Femur (tissue), 1 donor: Measurements from ENCODE around the gene EBF3.
A peak's percentile ranks its signal among the peaks of the same experiment; 100 is the strongest.

Source experiments
- DNase-seq: peaks from one replicate; pipeline ENCODE4 v3.0.0-alpha.2; 2017

EBF3 gene

DNA sequence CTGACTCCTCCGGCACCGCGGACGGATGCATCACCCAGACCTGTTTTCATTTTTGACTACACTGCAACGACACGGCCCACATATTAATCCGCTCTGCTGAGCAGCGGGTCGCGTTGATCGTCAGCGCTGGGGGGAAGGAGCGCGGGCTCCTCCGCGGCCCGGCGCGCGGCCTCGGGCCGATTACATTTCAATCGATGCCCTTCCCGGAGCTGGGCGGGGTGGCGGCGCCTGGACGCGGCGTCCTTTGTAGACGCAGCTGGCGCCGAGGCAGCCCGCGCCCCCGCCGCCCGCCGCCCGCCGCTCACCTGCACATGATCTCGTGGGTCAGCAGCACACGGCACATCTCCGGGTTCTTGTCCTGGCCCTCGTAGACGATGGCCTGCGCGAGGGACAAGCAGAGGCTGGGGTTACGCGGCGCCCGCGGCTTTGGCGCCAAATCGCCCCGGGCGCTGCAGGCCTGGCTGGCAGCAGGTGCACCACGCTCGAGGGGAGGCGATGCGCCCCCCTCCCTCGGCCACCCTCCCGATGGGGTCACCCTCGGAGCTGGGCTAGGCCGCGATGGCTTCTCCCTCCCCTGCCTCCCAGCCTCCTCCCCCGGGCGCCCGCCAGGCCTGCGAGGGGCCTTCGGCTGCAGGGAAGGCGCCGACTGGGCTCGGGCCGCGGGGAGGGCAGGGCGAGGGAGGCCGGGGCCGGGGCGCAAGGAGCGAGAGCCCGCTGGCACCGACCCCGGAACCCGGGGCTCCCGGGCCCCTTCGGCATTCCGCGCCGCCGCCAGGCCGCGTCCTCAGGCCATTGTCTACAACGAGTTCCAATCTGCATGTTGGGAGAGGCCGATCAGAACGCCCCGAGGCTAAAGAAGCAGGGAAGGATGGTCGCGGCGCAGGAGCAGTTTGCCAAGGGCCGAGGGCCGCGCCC is 5.2 kb downstream of the EBF3 start:
- DNase-seq: no peak

DNA sequence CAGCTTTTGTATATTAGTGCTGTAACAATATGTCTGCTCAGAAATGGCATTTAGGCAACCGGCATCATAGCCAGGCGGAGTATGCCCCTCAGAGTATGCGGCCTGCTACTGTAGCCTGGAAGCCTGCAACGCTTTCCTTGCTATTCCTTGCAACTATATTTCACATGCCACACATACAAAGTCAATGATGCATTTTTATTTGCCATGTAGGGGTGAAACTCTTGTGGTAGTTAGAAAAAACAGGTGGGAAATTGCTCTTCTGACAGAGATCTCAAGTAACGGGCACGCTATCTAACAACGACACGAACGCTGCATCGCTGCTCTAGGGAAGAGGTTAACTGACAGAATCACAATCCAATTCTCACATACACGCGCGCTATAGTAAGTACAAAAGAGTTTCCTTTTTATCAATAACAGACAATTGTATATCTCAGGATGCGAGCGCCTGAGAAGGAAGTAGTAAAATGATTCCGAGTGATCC is 5.9 kb downstream of the EBF3 start:
- DNase-seq: peak; percentile 69

- DNase-seq: peak; percentile 39
These were observed 7.0 kb downstream of the EBF3 start for GRCh38 chr10:129956876-129957673.

GRCh38 chr10:129956286-129956670 is 7.8 kb downstream of the EBF3 start:
- DNase-seq: no peak

DNA sequence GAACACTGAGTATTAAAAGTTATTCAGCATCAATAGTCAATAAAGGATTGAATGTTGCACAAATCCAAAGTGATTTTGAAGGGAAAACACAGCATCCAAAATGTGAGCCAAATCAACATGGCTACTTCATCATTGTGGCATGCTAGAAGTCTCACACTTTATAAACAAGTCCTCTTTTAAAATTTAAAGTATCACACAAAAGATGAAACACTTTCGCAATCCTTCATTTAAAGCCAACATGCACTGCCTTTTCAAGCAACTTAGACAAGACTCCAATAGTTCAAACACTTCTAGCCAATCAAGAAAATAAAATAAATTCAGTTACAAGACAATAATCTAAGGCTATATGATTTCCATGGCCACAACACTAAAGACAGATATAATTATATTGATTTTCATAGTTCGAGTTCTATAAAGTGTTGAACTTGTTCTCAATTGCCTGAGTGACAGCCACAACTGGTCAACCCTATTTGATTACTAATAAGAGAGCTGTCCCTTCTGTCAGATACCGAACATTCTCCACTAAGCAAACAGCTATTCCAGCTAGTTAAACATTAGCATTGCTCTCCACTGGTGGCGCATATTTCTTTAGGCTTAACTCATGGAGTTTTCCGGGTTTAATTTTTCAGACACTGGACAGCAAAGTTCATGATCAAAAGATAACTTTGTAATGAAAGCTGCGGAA is 8.3 kb downstream of the EBF3 start:
- peak; percentile 38 for DNase-seq

DNA sequence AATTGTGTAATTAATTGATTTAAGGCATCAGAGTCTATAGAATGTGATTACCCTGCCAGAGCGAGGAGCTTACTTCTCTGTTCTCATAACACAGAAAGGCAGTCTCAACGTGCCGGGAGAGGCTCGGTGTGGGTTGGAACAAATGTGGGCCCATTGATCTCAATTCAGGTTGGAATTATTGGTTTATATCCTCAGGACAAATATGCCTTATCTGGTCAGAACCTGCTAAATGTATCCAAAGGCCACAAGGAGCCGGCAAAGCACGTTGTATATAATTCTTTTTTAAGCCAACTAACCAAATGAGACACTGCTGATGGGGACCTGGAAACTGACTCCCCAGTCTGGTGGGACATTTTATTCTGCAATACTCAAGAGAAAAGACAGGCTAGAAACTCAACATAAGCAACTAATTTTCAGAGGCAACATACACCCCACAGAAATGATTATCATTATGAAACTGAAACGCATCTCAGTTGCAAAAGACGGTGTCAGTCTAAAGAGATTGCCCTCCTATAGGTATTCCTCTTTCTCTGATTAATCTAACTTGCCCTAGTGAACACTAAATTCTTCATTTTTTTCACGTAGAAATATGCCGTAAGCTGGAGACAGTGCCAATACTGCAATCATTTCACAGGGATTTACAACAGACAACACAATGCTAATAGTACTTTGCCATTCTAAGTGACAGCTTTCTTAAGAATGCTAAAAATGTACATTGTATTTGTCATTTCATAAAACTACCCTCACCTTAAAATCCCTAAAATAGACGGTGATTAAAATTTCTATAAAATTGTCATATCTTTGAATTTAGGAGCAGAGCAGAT is 9.4 kb downstream of the EBF3 start:
- DNase-seq: no peak

GRCh38 chr10:129953119-129954051 is 10.7 kb downstream of the EBF3 start:
- DNase-seq: peak; percentile 73

GRCh38 chr10:129952378-129953118 is 11.5 kb downstream of the EBF3 start:
- no peak for DNase-seq

- DNase-seq: no peak
These were observed 12.2 kb downstream of the EBF3 start for GRCh38 chr10:129951970-129952265.

DNA sequence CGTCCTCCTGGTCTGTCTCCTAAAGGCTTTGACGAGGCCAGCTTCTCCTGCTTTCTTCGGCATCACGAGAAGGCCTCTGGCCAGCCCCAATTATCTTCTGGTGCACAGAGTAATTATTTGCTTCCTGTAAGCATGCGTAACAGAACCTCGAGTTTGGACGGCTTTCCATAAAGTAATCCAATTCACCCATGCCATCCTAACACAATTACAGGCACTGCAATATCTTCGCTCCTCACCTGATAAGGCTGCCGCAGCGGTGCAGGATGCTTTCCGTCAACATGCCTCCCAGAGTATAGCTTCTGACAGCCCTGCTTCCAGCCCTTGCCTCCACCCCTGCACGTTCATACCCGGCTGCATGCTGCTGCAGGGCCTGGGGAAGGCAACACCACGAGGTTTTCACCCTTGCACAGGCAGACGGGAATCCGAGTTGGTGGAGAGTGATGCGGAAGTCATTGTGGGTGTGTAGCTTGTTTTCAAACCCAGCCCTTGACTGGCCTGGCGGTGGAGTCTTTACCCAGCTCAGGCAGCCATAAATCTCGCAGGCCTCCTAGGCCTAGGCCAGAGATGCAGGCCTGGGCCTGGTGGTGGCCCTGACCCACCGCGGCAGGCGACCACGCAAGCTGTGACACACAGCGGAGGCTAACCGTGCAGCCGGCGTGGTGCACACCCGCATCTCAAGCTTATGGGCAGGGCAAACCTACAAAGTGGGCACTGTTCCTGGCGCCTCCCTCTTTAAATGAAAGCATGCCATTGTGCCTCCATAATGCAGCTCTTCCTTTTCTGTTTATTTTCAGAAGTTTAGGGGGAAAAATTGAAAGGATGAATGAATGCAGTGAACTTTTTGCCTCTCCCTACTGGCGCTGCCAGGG is 12.7 kb downstream of the EBF3 start:
- DNase-seq: no peak

DNA sequence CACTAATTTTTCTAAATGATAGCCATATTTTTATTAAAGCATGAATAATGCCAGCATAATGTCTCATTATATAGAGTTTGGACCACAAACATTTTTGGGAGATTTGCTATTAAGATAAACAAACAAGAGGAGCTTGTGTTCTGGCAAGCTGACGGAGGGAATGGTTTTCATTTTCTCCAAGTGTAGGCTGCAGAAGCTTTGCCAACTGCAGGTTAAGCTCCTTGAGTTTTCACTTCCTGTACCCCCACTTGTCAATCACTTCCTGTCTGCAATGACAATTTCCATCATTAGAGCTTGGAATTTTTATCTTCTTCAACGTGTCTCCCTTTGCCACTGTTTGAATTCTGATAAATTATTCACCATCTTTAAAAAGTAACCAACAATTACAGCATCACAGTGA is 13.4 kb downstream of the EBF3 start:
- DNase-seq: no peak

DNA sequence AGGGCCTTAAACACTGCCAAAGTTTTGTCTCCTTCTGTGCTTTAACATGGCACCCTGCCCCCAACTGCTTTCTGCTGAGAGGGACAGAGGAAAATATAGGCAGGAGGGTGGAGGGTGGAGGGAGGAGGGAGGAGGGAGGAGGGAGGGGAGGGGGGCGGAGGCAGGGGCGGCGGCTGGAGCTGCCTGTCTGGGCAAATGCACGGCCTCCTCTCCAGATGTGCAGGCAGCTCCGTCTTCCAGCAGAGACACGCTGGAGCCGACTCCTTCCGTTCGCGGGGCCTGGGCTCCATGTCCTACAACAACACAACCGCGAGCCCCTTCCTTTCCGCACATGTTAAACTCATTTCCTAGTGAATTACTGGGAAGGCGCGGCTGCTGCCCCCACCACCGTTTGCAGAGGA is 14.2 kb downstream of the EBF3 start:
- DNase-seq: peak; percentile 94

DNA sequence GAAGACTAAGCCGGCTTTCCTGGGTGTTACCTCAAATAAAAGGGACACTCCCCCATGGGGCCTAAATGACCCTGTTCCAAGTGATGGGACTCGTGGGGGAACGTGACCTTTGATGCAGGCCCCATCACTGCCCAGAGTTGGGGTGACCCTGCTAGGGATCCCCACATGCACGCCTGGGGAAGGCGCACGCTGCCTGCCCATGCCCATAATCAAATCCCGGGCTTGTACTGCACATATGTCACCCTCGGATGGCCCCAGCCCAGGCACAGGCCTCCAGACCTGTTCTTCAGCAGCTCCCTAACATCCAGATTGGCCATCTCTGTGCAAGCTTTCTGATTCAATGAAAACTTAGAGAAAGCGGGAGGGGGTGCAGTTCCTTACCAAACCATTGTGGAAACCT is 14.7 kb downstream of the EBF3 start:
- DNase-seq: no peak

DNA sequence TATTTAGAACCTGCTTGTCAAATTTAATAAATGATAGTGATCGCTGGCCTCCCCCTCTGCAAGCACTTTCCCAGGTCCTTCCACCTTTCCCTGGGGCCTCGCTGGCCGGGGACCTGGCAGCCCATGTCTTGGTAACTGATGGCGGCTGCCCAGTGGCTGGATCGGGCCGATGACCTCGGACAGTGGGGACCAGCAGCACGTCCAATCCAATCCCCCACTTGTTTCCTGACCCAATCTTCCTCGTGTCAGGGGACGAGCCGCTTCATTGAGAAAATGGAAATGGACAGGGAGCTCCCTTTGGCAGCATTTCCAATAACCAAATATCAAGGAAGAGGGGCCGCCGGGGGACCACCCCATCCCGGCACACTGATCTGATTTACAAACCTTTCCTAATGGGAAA is 17.2 kb downstream of the EBF3 start:
- DNase-seq: no peak

- peak; percentile 70 for DNase-seq
These were observed 17.9 kb downstream of the EBF3 start for GRCh38 chr10:129945941-129946760.

DNA sequence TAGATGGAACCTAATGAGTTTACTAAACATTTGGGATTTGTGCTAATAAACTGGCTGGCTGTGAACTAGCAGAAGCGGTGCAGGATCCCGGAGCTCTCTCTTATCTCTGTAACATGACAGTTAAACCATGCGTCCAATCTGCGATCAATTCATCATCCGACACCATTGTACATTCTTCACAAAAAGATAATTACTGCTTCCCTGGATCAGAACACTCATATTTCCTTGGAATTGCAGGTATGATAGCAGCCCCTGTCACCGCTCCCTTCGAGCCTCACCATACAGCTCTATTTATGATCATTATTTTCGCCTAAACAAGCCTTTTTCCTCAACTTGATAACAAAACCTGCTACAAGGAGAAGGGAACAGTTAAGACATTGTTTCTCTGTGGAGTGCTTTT is 18.5 kb downstream of the EBF3 start:
- no peak for DNase-seq

GRCh38 chr10:129945064-129945463 is 19.0 kb downstream of the EBF3 start:
- DNase-seq: peak; percentile 49

DNA sequence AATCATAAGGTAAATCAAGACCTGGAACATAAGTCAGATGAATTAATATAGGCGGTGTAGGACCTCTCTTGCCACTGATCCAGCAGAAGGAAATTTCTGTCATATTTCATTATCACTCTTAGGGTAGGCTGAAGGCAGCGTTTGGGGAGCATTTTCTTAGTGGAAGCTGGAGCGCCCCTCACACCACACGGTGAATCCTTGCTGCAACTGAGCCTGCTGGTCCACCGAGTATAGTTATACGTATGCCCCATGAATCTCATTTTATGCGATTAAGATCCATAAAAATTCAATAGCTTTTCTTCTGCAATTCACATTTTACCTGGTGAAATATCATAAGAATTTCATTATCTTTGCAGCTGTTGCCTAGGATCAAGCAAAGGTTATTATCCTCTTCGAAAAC is 19.6 kb downstream of the EBF3 start:
- no peak for DNase-seq
